Panc1 (cell line): Measurements from ENCODE around the gene FKBP1A.

Experiments used
- SIN3A ChIP-seq: IDR thresholded peaks from 2 replicates; pipeline ENCODE4 v1.6.1; 2012; ENCODE audit warnings: low read depth, mild to moderate bottlenecking, low read length, moderate library complexity, borderline replicate concordance; ENCODE audit not compliant: insufficient read depth
- TF ChIP-seq, protein P1 (sequence below), 2 experiments: IDR thresholded peaks; 2 replicates each; pipeline ENCODE4 v1.6.1; 2011 to 2012; ENCODE audit warnings: low read depth in 2 of 2, control low read depth in 1 of 2, low read length in 1 of 2, mild to moderate bottlenecking in 1 of 2, moderate library complexity in 1 of 2; ENCODE audit not compliant: insufficient read depth in 1 of 2
- TF ChIP-seq, protein P2 (sequence below): fragments of 450-650 bp; IDR thresholded peaks from 2 replicates; pipeline ENCODE4 v1.5.1; 2017; ENCODE audit warnings: mild to moderate bottlenecking

DNA sequence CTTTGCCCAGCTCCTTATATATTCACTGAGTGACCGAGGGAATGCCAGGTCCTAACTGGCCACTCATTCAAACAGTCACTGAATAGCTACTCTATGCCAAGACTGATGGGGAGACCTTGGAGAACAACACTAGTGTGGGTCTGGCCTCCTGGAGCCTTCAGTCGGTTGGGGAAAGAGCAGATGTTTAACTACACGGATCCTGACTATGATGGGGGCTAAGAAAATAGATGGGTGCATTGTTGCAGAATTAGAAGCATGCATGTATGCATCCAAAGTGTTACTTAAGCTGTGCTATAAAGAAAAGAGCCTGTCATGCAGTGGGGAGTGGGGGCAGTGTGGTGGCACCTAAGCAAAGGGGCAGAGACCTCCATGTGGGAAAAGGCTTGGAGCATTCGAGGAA, 6.5 kb downstream of the FKBP1A start:
- TF ChIP-seq, protein P1, sequence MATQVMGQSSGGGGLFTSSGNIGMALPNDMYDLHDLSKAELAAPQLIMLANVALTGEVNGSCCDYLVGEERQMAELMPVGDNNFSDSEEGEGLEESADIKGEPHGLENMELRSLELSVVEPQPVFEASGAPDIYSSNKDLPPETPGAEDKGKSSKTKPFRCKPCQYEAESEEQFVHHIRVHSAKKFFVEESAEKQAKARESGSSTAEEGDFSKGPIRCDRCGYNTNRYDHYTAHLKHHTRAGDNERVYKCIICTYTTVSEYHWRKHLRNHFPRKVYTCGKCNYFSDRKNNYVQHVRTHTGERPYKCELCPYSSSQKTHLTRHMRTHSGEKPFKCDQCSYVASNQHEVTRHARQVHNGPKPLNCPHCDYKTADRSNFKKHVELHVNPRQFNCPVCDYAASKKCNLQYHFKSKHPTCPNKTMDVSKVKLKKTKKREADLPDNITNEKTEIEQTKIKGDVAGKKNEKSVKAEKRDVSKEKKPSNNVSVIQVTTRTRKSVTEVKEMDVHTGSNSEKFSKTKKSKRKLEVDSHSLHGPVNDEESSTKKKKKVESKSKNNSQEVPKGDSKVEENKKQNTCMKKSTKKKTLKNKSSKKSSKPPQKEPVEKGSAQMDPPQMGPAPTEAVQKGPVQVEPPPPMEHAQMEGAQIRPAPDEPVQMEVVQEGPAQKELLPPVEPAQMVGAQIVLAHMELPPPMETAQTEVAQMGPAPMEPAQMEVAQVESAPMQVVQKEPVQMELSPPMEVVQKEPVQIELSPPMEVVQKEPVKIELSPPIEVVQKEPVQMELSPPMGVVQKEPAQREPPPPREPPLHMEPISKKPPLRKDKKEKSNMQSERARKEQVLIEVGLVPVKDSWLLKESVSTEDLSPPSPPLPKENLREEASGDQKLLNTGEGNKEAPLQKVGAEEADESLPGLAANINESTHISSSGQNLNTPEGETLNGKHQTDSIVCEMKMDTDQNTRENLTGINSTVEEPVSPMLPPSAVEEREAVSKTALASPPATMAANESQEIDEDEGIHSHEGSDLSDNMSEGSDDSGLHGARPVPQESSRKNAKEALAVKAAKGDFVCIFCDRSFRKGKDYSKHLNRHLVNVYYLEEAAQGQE (IDR thresholded peaks at IDR 0.05; ENCODE audit: insufficient read depth in 1 of 2, low read depth in 2 of 2, low read length in 1 of 2): no peak
- TF ChIP-seq, protein P2, sequence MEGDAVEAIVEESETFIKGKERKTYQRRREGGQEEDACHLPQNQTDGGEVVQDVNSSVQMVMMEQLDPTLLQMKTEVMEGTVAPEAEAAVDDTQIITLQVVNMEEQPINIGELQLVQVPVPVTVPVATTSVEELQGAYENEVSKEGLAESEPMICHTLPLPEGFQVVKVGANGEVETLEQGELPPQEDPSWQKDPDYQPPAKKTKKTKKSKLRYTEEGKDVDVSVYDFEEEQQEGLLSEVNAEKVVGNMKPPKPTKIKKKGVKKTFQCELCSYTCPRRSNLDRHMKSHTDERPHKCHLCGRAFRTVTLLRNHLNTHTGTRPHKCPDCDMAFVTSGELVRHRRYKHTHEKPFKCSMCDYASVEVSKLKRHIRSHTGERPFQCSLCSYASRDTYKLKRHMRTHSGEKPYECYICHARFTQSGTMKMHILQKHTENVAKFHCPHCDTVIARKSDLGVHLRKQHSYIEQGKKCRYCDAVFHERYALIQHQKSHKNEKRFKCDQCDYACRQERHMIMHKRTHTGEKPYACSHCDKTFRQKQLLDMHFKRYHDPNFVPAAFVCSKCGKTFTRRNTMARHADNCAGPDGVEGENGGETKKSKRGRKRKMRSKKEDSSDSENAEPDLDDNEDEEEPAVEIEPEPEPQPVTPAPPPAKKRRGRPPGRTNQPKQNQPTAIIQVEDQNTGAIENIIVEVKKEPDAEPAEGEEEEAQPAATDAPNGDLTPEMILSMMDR: no peak
- no peak for TF ChIP-seq SIN3A
